Hepatocyte (in vitro differentiated cells): ENCODE results near the gene MYO1D.

Experiments used
- CTCF ChIP-seq: fragments of 200-600 bp; sonication (generic); IDR thresholded peaks from 2 replicates; pipeline ENCODE4 v1.5.1; 2016; ENCODE audit warnings: antibody characterized with exemption, mild to moderate bottlenecking; ENCODE audit not compliant: poor library complexity
- EZH2 ChIP-seq: fragments of 200-600 bp; sonication (generic); IDR thresholded peaks from 2 replicates; pipeline ENCODE4 v1.6.1; 2016; ENCODE audit warnings: antibody characterized with exemption, mild to moderate bottlenecking, borderline replicate concordance
- EZH2phosphoT487 ChIP-seq: fragments of 200-600 bp; sonication (generic); IDR thresholded peaks from one replicate; pipeline ENCODE4 v1.6.1; 2018; ENCODE audit warnings: antibody characterized with exemption, mild to moderate bottlenecking, low read depth, moderate library complexity; ENCODE audit not compliant: unreplicated experiment, severe bottlenecking

DNA sequence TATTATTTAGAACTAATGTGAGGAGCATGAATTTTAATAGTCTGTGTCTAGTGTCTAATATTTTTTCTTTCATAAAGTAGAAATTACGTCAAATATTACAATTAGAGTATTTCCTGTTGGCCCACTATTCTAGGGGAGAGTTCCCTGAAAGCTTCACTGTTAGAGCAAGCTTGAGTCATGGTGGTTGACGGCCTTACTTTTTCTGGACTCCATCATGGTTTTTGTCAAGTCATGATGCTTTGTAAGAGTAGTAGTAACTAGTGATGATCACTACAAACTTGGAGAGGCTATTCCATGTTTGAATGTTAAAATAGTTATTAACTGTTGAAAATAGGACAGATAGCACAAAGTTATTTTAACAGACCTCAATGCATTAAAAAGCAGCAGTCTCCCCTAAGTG lies 431.0 kb downstream of the MYO1D start:
- TF ChIP-seq EZH2phosphoT487 (no peak), CTCF (no peak), EZH2 (no peak)
